HepG2 (cell line): ENCODE data around the gene SNX6. TPM values are rescaled to one million over a fixed set of nuclear protein-coding genes. Genes with fewer than 3 reads are reported as not detected.

Experiments used
- AFF4 ChIP-seq: sonication (generic); formaldehyde crosslinking; IDR thresholded peaks from 2 replicates; pipeline ENCODE4 v1.4.0; 2020; ENCODE audit warnings: missing genetic modification reagents
- ARHGAP35 ChIP-seq: sonication (generic); formaldehyde crosslinking; IDR thresholded peaks from 2 replicates; pipeline ENCODE4 v1.9.0; 2022; ENCODE audit warnings: mild to moderate bottlenecking, inconsistent platforms, moderate library complexity, missing genetic modification reagents, borderline replicate concordance
- DR1 ChIP-seq: sonication (generic); formaldehyde crosslinking; IDR thresholded peaks from 2 replicates; pipeline ENCODE4 v1.8.0; 2021; ENCODE audit warnings: mild to moderate bottlenecking, missing genetic modification reagents, inconsistent platforms
- FOXO4 ChIP-seq: sonication (generic); formaldehyde crosslinking; conservative IDR thresholded peaks from 2 replicates; pipeline ENCODE4 v1.8.1; 2023; ENCODE audit warnings: missing genetic modification reagents
- HNRNPUL1 ChIP-seq: fragments of 200-400 bp; formaldehyde crosslinking; IDR thresholded peaks from 2 replicates; pipeline ENCODE4 v1.6.1; 2017; ENCODE audit warnings: low read depth, mild to moderate bottlenecking, low read length, moderate library complexity
- LBX2 ChIP-seq: sonication (generic); formaldehyde crosslinking; IDR thresholded peaks from 2 replicates; pipeline ENCODE4 v1.5.0; 2020; ENCODE audit warnings: missing genetic modification reagents, mild to moderate bottlenecking, borderline replicate concordance
- RELA ChIP-seq: sonication (generic); formaldehyde crosslinking; IDR thresholded peaks from 2 replicates; pipeline ENCODE4 v1.4.0; 2020; ENCODE audit warnings: missing genetic modification reagents
- REXO4 ChIP-seq: sonication (generic); formaldehyde crosslinking; IDR thresholded peaks from 2 replicates; pipeline ENCODE4 v1.8.0; 2022; ENCODE audit warnings: missing genetic modification reagents, mild to moderate bottlenecking, borderline replicate concordance
- RXRB ChIP-seq: IDR thresholded peaks from 2 replicates; pipeline ENCODE4 v1.6.1; 2016; ENCODE audit warnings: borderline replicate concordance, missing genetic modification reagents, missing compliant biosample characterization
- SCMH1 ChIP-seq: sonication (generic); formaldehyde crosslinking; IDR thresholded peaks from 2 replicates; pipeline ENCODE4 v1.9.0; 2021; ENCODE audit warnings: missing genetic modification reagents, mild to moderate bottlenecking, borderline replicate concordance
- SMAD9 ChIP-seq: sonication (generic); formaldehyde crosslinking; IDR thresholded peaks from 2 replicates; pipeline ENCODE4 v1.5.1; 2020; ENCODE audit warnings: mild to moderate bottlenecking, missing genetic modification reagents
- SNAPC4 ChIP-seq: sonication (generic); formaldehyde crosslinking; IDR thresholded peaks from 2 replicates; pipeline ENCODE4 v1.4.0; 2020; ENCODE audit warnings: mild to moderate bottlenecking, missing genetic modification reagents
- STAG1 ChIP-seq: sonication (generic); formaldehyde crosslinking; IDR thresholded peaks from 2 replicates; pipeline ENCODE4 v1.4.0; 2020; ENCODE audit warnings: missing genetic modification reagents
- TBP ChIP-seq: sonication (generic); formaldehyde crosslinking; IDR thresholded peaks from 2 replicates; pipeline ENCODE4 v1.5.0; 2020; ENCODE audit warnings: missing genetic modification reagents
- THAP11 ChIP-seq: IDR thresholded peaks from 2 replicates; pipeline ENCODE4 v1.6.1; 2016; ENCODE audit warnings: missing biosample characterization, missing genetic modification reagents
- ZBTB34 ChIP-seq: sonication (generic); formaldehyde crosslinking; IDR thresholded peaks from 2 replicates; pipeline ENCODE4 v1.8.0; 2022; ENCODE audit warnings: mild to moderate bottlenecking, missing genetic modification reagents
- ZNF792 ChIP-seq: IDR thresholded peaks from 2 replicates; pipeline ENCODE4 v1.6.1; 2016
- polyA plus RNA-seq, 8 experiments: library from polyadenylated mRNA; depleted of rRNA in 3 of 8; stranded (reverse) in 7 of 8; unstranded in 1 of 8; fragments of >200 nt; fragmentation: Illumina TruSeq in 4 of 8; extraction: Trizol in 4 of 8; gene quantifications; 2 replicates each; pipeline versions ENCODE4 v1.2.1 to v1.2.3, GENCODE V29; 2011 to 2016; ENCODE audit warnings: low read depth in 4 of 8, missing spikeins in 1 of 8, mixed read lengths in 1 of 8; ENCODE audit not compliant: insufficient read depth in 1 of 8
- total RNA-seq, 5 experiments: library from RNA; depleted of rRNA; stranded (reverse); fragments of >200 nt; fragmentation: Illumina TruSeq; extraction: Trizol; gene quantifications; 2 replicates each; pipeline ENCODE4 v1.2.3, GENCODE V29; 2016; ENCODE audit warnings: low read depth in 1 of 5

The SNX6 gene
- total and polyA plus RNA-seq, 2 of the 13 experiments (the other 11 are each of a cell fraction or from before 2014, with no cell fraction given), result 92.3 to 169 TPM

GRCh38 chr14:34554540-34555250 is 75.3 kb downstream of the SNX6 start (continued):
- 0 out of 2 replicates have a peak, but pooled peaks have one; percentile 7 for TF ChIP-seq RELA (CRISPR knock-in tag)
- TF ChIP-seq ZNF792 (CRISPR knock-in tag), result no peak; the same call in 1 of the 2 replicates
- TF ChIP-seq ZBTB34 (CRISPR knock-in tag), result no peak
- TF ChIP-seq ARHGAP35 (CRISPR knock-in tag), result no peak
- TF ChIP-seq DR1, result no peak
- no peak; the same call in 1 of the 2 replicates for TF ChIP-seq STAG1 (CRISPR knock-in tag)
- no peak for TF ChIP-seq THAP11 (CRISPR knock-in tag)
- TF ChIP-seq REXO4 (CRISPR knock-in tag), result no peak
- TF ChIP-seq LBX2 (CRISPR knock-in tag), result no peak
- no peak for TF ChIP-seq AFF4 (CRISPR knock-in tag)
- TF ChIP-seq HNRNPUL1, result no peak
- 0 out of 2 replicates have a peak, but pooled peaks have one; percentile 36 for TF ChIP-seq SMAD9
- no peak for TF ChIP-seq TBP (CRISPR knock-in tag)
- TF ChIP-seq FOXO4, result no peak
- no peak for TF ChIP-seq SCMH1 (CRISPR knock-in tag)
- TF ChIP-seq RXRB (CRISPR knock-in tag), result 0 out of 2 replicates have a peak, but pooled peaks have one; percentile 18
- TF ChIP-seq SNAPC4, result no peak
